ENCODE measurements around the gene TFCP2L1.

TFCP2L1 gene

GRCh38 chr2:121196132-121196848 is 88.7 kb downstream of the TFCP2L1 start:
- no peak for DNase-seq (ENCODE audit: low read depth)

DNA sequence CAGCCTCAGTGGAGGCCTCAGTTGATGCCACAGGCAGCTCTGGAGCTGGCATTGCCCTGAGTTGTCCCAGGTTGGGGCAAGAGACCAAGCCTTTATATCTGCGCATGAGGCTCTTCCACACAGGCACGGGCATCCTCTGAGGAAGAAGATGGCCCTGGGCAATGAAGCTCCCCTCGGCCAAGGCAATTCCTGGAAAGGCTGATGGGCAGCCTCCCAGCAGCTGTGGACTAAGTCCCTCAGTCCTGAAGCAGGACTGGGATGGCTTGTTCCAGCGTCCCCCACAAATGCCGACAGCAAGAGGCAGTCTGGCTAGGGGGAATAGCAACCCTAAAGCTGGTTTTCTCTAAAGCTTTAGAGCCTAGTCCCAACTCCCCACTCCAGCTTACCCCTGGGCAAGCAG is 90.0 kb downstream of the TFCP2L1 start:
- DNase-seq (ENCODE audit: low read depth) = no peak

- DNase-seq (ENCODE audit: low read depth) = no peak
These were observed 90.4 kb downstream of the TFCP2L1 start for GRCh38 chr2:121194626-121195025.

- DNase-seq (ENCODE audit: low read depth) = no peak
These were observed 91.8 kb downstream of the TFCP2L1 start for GRCh38 chr2:121193185-121193584.

GRCh38 chr2:121192576-121192975 is 92.4 kb downstream of the TFCP2L1 start:
- no peak for DNase-seq (ENCODE audit: low read depth)

- DNase-seq (ENCODE audit: low read depth) = no peak
These were observed 93.5 kb downstream of the TFCP2L1 start for GRCh38 chr2:121191191-121192170.

DNA sequence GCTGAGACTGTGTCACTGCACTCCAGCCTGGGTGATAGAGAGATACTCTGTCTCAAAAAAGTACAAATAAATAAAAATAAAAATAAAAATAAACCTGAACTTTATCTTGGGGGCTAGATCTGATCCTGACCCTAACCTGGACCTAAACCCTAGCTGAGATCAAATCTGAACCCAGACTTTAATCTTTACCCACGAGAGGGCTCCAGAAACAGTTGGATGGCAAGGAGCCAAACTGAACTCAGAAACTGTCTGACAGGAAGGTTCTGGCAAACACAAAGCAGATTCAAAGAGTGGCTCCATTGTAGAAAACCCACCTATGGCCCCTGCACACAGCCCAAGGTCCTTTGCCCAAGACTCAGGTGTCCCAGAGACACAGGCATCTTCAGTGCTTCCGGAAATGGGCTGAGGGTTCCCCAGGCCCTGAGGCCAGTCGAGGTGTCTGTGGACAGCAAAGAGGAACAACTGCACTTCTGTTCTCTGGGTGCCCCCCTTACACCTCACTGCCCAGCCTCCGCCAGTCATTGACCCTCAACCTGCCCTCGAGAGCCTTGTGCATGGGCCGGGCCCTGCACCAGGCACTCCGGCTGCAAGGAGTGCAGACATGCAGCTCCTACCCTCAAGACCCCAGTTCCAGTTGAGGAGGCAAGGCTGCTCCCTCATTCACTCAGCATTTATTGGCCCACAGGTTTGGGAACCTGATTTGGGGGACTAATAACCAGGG is 95.2 kb downstream of the TFCP2L1 start:
- no peak for DNase-seq (ENCODE audit: low read depth)

DNA sequence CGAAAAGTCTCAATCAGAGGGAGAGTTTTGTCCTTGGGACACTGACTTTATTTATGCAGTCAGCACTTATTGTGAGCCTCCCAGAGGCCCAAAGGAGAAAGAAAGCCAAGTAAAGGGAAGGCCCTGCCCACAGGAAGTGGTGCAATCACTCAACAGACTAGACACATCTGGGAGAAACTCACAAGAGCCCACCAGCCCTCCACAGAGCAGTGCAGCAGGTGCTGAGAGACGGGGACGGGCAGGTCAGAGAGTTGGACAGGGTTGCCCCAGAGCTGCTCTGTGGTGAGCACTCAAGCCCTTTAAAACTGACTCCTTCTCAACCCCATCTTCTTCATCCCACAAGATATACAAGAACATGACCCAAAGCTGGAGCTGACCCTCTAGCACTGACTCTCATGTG is 96.0 kb downstream of the TFCP2L1 start:
- no peak for DNase-seq (ENCODE audit: low read depth)

DNA sequence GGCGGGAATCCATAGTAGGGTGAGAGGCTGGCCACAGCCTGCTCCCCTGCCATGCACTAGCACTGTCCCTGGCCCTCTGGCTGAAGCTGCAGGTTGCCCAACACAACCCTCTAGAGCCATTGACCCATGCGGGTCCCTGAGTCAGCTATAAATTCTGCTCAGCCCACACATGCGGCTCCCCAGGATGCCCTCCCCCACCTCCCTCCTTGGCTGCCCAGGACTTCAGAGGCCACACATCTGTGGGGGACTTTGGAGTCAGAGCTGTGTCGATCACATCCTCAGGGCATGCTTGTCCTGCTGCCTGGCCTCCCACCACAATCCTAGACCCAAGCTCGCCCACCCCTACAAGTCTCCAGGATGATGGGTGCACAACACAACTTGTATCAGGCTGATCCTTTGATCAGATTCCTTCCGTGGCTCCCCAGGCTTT is 97.0 kb downstream of the TFCP2L1 start:
- DNase-seq (ENCODE audit: low read depth) = no peak

DNA sequence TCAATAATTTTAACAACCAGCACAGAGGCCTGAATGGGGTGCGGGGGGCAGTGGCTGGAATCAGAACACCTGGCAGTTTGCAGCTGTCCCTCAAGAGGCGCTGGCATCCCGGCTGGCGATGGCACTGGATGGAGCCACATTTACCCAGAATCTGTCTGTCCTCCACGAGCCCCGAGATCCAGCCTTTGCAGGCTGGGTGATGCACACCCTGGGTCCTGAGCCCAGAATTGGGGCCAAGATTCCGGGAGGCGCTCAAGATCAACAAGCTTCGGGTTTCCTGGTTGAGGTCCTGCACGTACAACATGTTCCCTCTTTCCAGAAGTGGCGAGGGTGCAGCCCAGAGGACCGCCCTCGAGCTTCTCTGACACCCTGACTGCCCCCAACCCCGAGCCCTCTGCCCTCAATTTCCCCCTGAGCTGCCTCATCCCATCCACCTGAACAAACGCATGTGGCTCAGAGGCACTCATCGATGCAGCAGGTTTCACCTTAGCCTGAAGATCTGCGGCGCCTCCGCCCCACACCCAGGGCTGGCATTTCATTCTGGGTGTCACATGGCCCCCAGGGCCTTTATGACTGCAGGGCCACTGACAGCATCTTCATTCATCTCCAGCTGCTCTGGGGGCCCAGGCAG is 97.5 kb downstream of the TFCP2L1 start:
- DNase-seq (ENCODE audit: low read depth) = no peak

DNA sequence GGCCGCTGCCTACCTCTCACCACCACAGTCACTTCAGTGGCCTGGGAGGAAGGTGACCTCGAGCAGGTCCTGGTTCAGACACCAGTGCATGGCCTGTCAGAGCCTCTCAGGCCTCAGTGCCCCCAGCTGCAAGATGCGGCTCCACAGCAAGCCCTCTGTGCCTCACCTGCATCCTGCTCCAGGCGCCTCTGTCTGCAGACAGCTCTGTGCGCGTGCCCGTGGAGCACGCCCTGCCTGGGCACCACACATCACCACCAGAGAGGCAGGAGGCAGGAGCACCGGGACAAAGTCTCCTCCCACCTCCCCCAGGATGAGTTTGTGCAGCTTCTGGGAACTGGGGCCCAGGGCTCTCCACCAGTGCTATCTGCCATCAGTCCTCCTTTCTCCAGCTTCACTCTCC is 98.7 kb downstream of the TFCP2L1 start:
- no peak for DNase-seq (ENCODE audit: low read depth)

DNA sequence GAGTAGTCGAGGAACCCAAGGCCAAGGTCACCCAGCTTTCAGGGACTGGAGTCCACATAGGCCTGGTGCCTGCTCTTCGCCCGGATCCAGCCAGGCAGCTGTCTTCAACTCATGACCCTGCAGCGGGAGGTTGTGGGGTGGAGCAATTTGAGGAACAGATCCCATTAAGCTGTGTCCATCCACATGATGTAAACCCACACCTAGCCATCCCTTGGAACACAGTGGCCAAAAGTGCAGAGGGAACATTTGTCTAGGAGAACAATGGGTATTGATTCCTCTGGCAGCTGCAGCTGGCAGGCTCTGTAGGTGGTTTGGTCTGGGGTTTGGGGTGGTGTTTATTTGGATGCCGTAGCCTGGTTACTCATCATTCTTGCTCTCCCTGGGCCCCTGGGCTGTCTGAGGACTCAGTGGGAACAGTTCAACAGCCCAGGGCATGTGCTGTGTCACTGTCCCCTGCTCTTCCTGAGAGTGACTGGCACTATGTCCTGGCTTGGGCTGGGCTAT is 99.4 kb downstream of the TFCP2L1 start:
- no peak for DNase-seq (ENCODE audit: low read depth)

DNA sequence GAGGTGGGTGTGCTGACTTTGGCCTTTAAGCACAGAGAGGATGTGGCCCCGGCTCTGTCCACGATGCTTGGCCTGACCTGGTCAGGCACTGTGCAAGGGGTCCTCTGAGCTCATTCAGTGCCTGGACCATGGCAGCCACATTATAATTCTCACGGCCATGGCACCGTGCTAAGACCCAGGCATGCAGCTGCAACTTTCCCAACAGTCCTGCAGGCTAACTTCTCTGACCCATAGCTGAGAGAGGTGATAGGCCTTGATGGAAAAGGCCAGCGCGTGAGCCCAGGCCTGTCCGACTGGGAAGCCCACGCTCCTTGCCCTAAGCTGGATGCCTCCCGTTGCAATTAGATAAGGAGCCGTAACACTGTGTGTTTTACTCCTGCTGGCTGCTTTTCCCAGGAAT is 99.9 kb downstream of the TFCP2L1 start:
- no peak for DNase-seq (ENCODE audit: low read depth)

- DNase-seq (ENCODE audit: low read depth) = no peak
These were observed 100.6 kb downstream of the TFCP2L1 start for GRCh38 chr2:121184248-121184862.

GRCh38 chr2:121182520-121182919 is 102.5 kb downstream of the TFCP2L1 start:
- no peak for DNase-seq (ENCODE audit: low read depth)

- DNase-seq (ENCODE audit: low read depth) = no peak
These were observed 105.5 kb downstream of the TFCP2L1 start for GRCh38 chr2:121179467-121179866.

GRCh38 chr2:121178730-121179129 is 106.3 kb downstream of the TFCP2L1 start:
- DNase-seq (ENCODE audit: low read depth) = no peak

GRCh38 chr2:121177896-121178295 is 107.1 kb downstream of the TFCP2L1 start:
- no peak for DNase-seq (ENCODE audit: low read depth)

DNA sequence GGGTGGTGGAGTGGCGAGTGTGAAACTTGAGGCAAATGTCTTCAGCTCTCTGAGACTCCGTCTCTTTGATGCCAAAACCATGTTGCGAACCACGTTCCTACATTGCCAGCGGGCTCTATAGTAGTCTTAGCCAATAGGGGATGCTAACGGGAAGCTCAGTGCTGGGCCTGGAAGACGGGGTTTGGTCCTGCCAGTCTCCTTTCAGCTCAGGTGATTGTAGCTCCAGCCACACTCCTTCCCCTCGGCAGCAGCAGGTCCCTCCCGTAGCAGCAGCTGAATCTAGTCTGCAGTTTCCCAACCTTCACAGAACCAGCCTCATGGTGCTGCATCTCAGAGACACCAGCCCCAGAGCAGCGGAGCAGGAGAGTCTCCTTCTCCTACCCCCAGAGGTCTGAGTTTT is 109.7 kb downstream of the TFCP2L1 start:
- no peak for DNase-seq (ENCODE audit: low read depth)

DNA sequence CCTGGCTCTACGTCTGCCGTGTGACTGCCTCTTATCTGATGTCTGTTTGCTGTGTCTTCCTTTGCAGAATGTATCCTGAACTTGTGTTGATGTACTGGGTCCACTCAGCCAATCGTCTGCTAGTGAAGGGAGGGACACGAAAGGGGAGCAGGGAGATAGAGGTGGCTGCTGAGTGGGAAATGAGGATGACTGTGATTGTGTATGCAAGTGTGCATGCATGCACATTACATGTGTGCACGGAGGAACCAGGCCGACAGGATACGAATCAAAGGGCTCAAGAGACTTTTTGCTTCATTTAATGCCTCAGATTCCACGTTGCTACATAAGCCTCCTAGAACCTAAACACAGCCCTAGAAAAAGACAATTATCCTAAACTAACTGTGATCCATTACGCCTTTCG is 111.2 kb downstream of the TFCP2L1 start:
- no peak for DNase-seq (ENCODE audit: low read depth)

DNA sequence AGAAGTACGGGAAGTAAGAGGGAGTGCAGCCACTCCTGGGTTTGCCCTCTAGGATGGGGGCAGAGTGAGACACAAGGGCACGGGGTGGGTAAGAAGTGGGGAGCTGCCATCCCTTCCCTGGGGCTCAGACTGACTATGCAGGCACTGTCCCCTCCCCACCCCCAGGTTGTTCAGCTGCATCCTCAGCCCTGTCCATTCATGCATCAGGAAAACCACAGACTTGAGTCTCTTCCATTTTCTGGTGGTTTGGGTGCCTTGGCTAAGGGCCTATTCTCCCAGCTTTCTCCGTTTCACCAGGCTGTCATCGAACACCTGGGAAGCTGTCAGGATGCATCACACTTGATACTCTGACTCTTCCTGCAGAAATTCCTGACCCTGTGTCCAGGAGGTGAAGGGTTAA is 111.9 kb downstream of the TFCP2L1 start:
- DNase-seq (ENCODE audit: low read depth) = no peak
